HepG2 (cell line): ENCODE results near the gene ACSM3. TPM values are rescaled to one million over a fixed set of nuclear protein-coding genes. Genes with fewer than 3 reads are reported as not detected.

Source experiments
- AGO1 ChIP-seq: fragments of 200-400 bp; formaldehyde crosslinking; IDR thresholded peaks from 2 replicates; pipeline ENCODE4 v1.6.1; 2017; ENCODE audit warnings: mild to moderate bottlenecking, low read depth, low read length, moderate library complexity; ENCODE audit not compliant: poor library complexity, severe bottlenecking
- FOXJ3 ChIP-seq: sonication (generic); formaldehyde crosslinking; IDR thresholded peaks from 2 replicates; pipeline ENCODE4 v1.4.0; 2020; ENCODE audit warnings: missing genetic modification reagents, mild to moderate bottlenecking, borderline replicate concordance
- FOXP4 ChIP-seq: sonication (generic); formaldehyde crosslinking; IDR thresholded peaks from 2 replicates; pipeline ENCODE4 v1.4.0; 2020; ENCODE audit warnings: missing genetic modification reagents
- HDAC1 ChIP-seq: sonication (generic); formaldehyde crosslinking; IDR thresholded peaks from 2 replicates; pipeline ENCODE4 v1.5.1; 2020; ENCODE audit warnings: mild to moderate bottlenecking, missing genetic modification reagents
- HMG20A ChIP-seq: IDR thresholded peaks from 2 replicates; pipeline ENCODE4 v1.6.1; 2016; ENCODE audit warnings: borderline replicate concordance
- MAZ ChIP-seq, 2 experiments: sonication (generic) in 1 of 2; formaldehyde crosslinking in 1 of 2; IDR thresholded peaks; 2 replicates each; pipeline versions ENCODE4 v1.5.0 to v1.6.1; 2012 to 2020; ENCODE audit warnings: low read depth in 2 of 2, mild to moderate bottlenecking in 2 of 2, borderline replicate concordance in 1 of 2, improper control_type of control experiment in 1 of 2, low read length in 1 of 2, missing genetic modification reagents in 1 of 2, moderate library complexity in 1 of 2
- NFYC ChIP-seq: IDR thresholded peaks from 2 replicates; pipeline ENCODE4 v1.6.1; 2016; ENCODE audit warnings: missing genetic modification reagents, missing compliant biosample characterization
- SPEN ChIP-seq: sonication (generic); formaldehyde crosslinking; IDR thresholded peaks from 2 replicates; pipeline ENCODE4 v1.5.1; 2020; ENCODE audit warnings: low read depth, mild to moderate bottlenecking, missing genetic modification reagents
- TBX3 ChIP-seq: fragments of 450-650 bp; IDR thresholded peaks from 2 replicates; pipeline ENCODE4 v1.6.1; 2017; ENCODE audit warnings: antibody characterized with exemption, mild to moderate bottlenecking, inconsistent platforms, borderline replicate concordance
- THAP9 ChIP-seq: sonication (generic); formaldehyde crosslinking; IDR thresholded peaks from 2 replicates; pipeline ENCODE4; 2020; ENCODE audit warnings: missing genetic modification reagents, mild to moderate bottlenecking, borderline replicate concordance
- ZBTB7B ChIP-seq: sonication (generic); formaldehyde crosslinking; IDR thresholded peaks from 2 replicates; pipeline ENCODE4 v1.4.0; 2020; ENCODE audit warnings: missing genetic modification reagents
- ZNF281 ChIP-seq: sonication (generic); formaldehyde crosslinking; IDR thresholded peaks from 2 replicates; pipeline ENCODE4 v1.4.0; 2020; ENCODE audit warnings: missing genetic modification reagents, borderline replicate concordance
- ZNF510 ChIP-seq: sonication (generic); formaldehyde crosslinking; IDR thresholded peaks from 2 replicates; pipeline ENCODE4 v1.4.0; 2020; ENCODE audit warnings: low read depth, mild to moderate bottlenecking, missing genetic modification reagents
- ZNF567 ChIP-seq: sonication (generic); formaldehyde crosslinking; IDR thresholded peaks from 2 replicates; pipeline ENCODE4 v1.8.1; 2023; ENCODE audit warnings: mild to moderate bottlenecking, missing genetic modification reagents, borderline replicate concordance
- ZNF772 ChIP-seq: sonication (generic); formaldehyde crosslinking; IDR thresholded peaks from 2 replicates; pipeline ENCODE4 v1.5.0; 2020; ENCODE audit warnings: mild to moderate bottlenecking, missing genetic modification reagents
- polyA plus RNA-seq, 8 experiments: library from polyadenylated mRNA; depleted of rRNA in 3 of 8; stranded (reverse) in 7 of 8; unstranded in 1 of 8; fragments of >200 nt; fragmentation: Illumina TruSeq in 4 of 8; extraction: Trizol in 4 of 8; gene quantifications; 2 replicates each; pipeline versions ENCODE4 v1.2.1 to v1.2.3, GENCODE V29; 2011 to 2016; ENCODE audit warnings: low read depth in 4 of 8, missing spikeins in 1 of 8, mixed read lengths in 1 of 8; ENCODE audit not compliant: insufficient read depth in 1 of 8
- total RNA-seq, 5 experiments: library from RNA; depleted of rRNA; stranded (reverse); fragments of >200 nt; fragmentation: Illumina TruSeq; extraction: Trizol; gene quantifications; 2 replicates each; pipeline ENCODE4 v1.2.3, GENCODE V29; 2016; ENCODE audit warnings: low read depth in 1 of 5
- TF ChIP-seq, protein P1 (sequence below): sonication (generic); formaldehyde crosslinking; conservative IDR thresholded peaks from 2 replicates; pipeline ENCODE4 v1.4.0; 2020; ENCODE audit warnings: missing genetic modification reagents

Gene ACSM3
- total and polyA plus RNA-seq, 2 of the 13 experiments (the other 11 are each of a cell fraction or from before 2014, with no cell fraction given), result 74.0 to 108 TPM

DNA sequence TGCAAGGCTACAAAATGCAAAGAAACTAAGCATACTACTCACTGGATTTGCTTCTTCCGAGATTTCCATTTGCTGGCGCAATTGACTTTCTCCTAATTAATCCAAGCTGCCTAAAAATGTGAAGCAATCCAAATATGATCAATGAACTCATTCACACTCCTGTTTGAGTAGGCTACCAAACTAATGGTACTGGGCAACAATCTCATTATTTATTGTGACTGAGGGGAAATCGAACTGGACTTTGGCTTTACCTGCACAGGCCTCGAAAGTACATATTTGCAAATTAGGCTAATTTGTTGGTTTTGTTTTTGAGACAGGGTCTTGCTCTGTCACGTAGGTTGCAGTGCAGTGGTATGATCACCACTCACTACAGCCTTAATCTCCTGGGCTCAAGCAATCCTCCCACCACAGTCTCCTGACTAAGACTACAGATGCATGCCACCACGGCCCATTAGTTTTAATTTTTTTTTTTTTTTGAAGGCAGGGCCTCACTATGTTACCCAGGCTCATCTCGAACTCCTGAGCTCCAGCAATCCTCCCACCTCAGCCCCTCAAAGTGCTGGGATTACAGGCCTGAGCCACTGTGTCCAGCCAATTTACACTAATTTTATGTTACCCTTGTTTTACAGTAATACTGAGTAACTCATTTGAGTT, 39.9 kb downstream of the ACSM3 start (continued):
- TF ChIP-seq ZNF281 (CRISPR knock-in tag) (no peak), NFYC (CRISPR knock-in tag) (0 out of 2 replicates have a peak, but pooled peaks have one; percentile 26), ZBTB7B (peak; percentile 77), HDAC1 (CRISPR knock-in tag) (0 out of 2 replicates have a peak, but pooled peaks have one; percentile 49), FOXJ3 (CRISPR knock-in tag) (peak; percentile 75), SPEN (CRISPR knock-in tag) (0 out of 2 replicates have a peak, but pooled peaks have one; percentile 46), TBX3 (peak; percentile 92), ZNF772 (peak; percentile 88), AGO1 (no peak), FOXP4 (CRISPR knock-in tag) (peak; percentile 97), ZNF510 (CRISPR knock-in tag) (0 out of 2 replicates have a peak, but pooled peaks have one; percentile 43), MAZ (IDR thresholded peaks at IDR 0.05; ENCODE audit: borderline replicate concordance, low read depth, low read length) (no peak), MAZ (CRISPR knock-in tag; IDR thresholded peaks at IDR 0.05; ENCODE audit: low read depth) (peak; percentile 47; the same call in 1 of the 2 replicates), HMG20A (CRISPR knock-in tag) (no peak; the same call in 1 of the 2 replicates), THAP9 (no peak), ZNF567 (no peak)
- TF ChIP-seq, protein P1, sequence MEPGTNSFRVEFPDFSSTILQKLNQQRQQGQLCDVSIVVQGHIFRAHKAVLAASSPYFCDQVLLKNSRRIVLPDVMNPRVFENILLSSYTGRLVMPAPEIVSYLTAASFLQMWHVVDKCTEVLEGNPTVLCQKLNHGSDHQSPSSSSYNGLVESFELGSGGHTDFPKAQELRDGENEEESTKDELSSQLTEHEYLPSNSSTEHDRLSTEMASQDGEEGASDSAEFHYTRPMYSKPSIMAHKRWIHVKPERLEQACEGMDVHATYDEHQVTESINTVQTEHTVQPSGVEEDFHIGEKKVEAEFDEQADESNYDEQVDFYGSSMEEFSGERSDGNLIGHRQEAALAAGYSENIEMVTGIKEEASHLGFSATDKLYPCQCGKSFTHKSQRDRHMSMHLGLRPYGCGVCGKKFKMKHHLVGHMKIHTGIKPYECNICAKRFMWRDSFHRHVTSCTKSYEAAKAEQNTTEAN, result 0 out of 2 replicates have a peak, but pooled peaks have one; percentile 34
